ENCODE measurements around the gene PLK3.

- TF ChIP-seq EZH2 (IDR thresholded peaks at IDR 0.05; ENCODE audit: insufficient read depth, poor library complexity, severe bottlenecking) = no peak
- no peak for TF ChIP-seq EZH2phosphoT487 (IDR thresholded peaks at IDR 0.05; ENCODE audit: insufficient read depth, low read depth)
Observed at GRCh38 chr1:44811234-44811633, 11.1 kb downstream of the PLK3 start.
